Myocyte (in vitro differentiated cells): Measurements from ENCODE around the gene DUSP3. TPM values are rescaled to one million over a fixed set of nuclear protein-coding genes. Genes with fewer than 3 reads are reported as not detected.
A peak's percentile ranks its signal among the peaks of the same experiment; 100 is the strongest.
"Not testable (repeated sequence)": the region's sequence is repeated elsewhere in the genome, so short reads cannot be mapped to it uniquely, and the experiment has no call there.

Source experiments
- DNase-seq: peaks from one replicate; pipeline ENCODE4 v3.0.0-alpha.2; 2012; ENCODE audit warnings: low read depth
- total RNA-seq: library from RNA; depleted of rRNA; stranded (reverse); fragments of >200 nt; gene quantifications from 2 replicates; pipeline ENCODE4 v1.2.3, GENCODE V29; 2014

Gene DUSP3
- total RNA-seq, 1 donor from 2014 or later, result 103 TPM

DNA sequence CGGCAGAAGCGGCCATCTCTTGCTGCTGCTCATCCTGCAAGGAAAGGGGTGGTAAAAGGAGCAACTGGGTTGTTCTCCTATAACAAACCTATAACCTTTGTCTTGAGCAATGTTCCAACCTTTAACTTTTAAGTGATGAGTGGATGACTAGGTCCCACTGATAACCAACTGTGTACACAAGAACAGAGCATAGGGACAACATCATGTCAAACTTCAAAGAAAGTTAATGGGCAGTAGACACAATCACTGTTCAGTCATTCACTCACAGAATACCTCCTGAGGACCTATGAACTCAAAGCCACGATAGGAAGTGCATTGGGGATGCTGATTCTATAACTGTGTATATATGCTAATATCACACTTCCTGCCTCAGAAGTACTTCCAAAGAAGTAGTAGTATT, 23.1 kb upstream of the DUSP3 start:
- no peak for DNase-seq

DNA sequence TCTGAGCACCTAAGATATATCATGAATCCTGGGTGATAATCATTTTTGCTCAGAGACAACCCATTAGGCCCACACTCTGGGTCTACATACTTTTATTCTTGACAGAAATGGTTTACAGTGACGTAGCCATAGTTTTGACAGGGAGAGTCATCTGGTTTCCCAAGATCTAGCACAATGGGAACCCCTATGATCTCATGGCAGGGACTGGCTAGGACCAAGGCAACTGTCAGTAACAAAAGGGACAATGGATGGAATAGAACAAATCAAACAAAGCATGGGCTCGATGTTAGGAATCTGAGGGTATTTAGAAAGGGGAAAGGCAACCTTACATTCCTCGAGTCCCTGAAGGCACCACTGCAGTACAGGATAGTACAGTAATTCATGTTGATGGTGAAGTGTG, 22.0 kb upstream of the DUSP3 start:
- no peak for DNase-seq

DNA sequence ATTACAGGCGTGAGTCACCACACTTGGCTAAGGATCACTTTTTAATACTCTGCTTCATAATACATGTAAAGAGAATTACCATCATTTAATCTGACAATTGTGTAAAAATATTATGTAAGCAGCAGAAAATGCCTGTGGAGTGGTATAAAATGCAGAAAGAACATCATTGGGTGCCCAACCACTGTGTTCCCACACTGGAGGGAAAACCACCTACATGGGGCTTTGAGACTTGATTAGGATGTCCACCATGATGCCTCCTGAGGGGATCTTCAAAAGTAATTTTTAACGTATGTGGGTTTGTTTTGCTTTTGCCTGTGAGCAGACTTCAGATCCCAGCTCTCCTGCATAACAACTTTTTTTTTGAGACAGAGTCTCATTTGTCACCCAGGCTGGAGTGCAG, 20.3 kb upstream of the DUSP3 start:
- DNase-seq, result no peak

DNA sequence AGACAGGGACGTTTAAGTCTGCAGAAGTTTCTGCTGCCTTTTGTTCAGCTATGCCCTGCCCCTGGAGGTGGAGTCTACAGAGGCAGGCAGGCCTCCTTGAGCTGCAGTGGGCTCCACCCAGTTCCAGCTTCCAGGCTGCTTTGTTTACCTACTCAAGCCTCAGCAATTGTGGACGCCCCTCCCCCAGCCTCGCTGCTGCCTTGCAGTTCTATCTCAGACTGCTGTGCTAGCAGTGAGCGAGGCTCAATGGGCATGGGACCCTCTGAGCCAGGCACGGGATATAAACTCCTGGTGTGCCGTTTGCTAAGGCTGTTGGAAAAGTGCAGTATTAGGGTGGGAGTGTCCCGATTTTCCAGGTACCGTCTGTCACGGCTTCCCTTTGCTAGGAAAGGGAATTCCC, 19.2 kb upstream of the DUSP3 start:
- DNase-seq, result not testable (repeated sequence)

DNA sequence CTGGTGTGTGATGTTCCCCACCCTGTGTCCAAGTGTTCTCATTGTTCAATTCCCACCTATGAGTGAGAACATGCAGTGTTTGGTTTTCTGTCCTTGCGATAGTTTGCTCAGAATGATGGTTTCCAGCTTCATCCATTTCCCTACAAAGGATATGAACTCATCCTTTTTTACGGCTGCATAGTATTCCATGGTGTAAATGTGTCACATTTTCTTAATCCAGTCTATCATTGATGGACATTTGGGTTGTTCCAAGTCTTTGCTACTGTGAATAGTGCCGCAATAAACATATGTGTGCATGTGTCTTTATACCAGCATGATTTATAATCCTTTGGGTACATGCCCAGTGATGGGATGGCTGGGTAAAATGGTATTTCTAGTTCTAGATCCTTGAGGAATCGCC, 13.9 kb upstream of the DUSP3 start:
- not testable (repeated sequence) for DNase-seq

DNA sequence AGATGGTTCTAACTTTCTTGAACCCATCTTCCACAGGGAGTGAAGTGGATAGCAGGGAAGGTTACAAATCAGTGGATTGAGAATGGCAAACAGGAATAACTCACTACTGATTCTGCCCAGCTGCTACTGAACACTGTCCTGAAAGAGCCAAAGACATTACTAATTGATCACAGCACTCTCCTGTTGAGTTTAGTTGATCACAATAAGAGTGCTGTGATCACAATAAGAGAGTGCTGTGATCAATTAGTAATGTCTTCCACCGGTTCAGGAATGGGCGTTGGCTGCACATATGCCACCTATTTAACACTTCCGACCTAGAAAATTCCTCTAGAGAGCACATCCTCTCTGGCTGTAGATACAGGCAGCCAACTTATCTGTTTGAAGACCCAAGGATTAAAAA, 12.8 kb upstream of the DUSP3 start:
- DNase-seq, result peak; percentile 31

DNA sequence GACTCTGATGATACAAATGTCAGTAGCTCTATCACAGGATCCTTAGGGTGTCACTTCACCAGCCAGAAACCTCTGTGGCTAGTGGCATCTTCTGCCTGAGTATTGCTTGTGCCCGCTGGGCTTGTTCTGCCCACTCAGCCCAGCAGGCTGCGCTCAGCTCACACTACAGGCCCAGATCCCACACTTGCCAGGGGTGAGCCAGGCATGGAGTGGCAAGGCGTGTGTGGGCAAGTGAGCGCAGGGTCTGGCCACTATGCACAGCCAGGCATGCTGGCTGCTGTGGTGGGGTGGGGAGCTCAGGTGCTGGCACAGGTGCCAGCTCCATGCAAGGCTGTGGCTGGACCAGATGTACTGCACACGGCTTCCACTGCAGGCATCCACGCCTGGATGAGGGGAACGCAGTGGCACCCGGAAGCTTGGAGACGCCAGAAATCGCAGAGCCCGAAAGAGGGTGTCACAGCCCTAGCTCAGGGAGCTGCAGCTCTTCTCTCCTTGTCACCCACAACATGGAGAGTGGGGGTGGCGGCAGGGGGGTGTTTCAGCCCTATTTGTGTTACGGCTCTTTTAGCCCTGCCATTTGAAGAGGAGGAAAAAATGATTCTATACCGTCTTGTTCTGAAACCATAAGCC, 11.6 kb upstream of the DUSP3 start:
- no peak for DNase-seq

DNA sequence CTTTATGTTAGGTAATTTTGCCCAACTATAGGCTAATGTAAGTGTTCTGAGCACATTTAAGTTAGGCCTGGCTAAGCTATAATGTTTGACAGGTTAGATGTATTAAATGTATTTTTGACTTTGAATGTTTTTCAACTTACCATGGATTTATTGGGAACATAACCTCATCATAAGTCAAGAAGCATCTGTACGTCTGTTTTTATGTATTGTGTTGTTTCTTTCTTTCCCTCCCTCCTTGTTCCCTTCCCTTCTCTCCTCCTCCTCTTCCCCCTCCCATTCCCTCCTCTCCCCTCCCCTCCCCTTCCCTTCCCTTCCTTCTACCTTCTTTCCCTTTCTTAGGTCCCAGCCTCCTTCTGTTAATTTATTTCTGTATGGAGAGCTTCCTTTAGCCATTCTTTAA, 10.7 kb upstream of the DUSP3 start:
- DNase-seq, result no peak

DNA sequence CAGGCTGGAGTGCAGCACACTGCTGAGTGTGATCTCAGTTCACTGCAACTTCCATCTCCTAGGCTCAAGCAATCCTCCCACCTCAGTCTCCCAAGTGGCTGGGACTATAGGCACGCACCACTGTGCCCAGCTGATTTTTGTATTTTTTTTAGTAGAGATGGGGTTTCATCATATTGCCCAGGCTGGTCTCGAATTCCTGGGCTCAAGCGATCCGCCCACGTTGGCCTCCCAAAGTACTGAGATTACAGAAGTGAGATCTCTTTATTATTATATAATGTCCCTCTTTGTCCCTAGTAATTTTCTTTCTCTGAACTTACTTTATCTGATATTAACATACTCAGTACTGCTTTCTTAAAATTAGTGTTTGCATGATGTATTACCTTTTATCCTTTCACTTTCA, 9.8 kb upstream of the DUSP3 start:
- no peak for DNase-seq

DNA sequence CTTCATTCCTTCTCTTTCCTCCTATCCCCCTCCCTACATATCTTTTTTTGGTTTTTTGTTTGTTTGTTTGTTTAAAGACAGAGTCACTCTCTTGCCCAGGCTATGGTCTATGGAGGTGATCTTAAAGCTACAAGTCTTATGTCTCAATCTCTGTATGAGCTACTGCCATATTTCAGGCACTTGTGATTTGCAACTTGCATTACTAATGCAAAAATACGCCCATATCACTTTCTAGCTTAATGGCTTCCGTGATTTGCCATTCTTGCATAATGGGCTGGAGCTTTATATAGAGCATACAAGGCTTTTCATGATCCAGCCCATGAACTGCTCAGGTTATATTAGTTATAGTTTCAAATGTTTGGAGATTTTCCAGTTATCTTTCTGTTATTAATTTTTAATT, 9.0 kb upstream of the DUSP3 start:
- no peak for DNase-seq

DNA sequence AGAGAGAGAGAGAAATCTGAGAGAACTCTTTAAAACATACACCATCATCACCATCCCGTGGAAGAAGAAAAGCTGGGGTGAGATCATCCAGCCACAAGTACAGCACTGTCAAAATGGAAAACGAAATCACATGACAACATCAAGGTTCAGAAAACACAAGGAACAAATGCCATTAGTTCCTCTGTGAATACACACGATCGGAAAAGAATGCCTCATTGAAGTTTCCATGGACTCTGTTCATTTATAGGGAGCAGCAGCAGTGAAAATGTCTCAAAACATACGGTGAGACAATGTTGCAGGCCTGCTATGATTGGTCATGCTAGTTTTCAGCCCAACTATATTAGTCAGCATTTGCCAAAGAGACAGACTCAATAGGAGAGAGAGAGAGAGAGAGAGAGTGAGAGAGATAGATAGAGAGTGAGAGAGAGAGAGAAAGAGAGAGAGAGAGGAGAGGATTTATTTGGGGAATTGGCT, 5.9 kb upstream of the DUSP3 start:
- no peak for DNase-seq

DNA sequence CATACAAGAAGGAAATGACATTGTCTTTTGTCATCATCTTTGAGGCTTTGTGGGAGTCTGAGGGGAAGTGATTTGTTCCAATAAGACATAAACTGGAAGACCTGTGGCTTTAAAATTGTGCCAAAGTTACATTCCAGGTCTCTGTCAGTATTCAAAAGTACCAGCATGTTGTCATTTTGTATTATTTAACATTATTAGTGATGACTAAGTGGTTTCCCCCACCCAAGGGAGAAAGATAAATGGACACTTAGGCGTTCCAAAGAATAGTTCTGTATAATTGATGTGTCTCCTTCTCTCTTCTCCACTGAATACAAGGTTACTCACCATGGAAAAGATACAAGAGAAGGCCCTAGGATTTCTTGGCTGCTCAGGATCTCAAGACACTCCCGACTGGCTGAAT, 5.3 kb upstream of the DUSP3 start:
- DNase-seq, result no peak

DNA sequence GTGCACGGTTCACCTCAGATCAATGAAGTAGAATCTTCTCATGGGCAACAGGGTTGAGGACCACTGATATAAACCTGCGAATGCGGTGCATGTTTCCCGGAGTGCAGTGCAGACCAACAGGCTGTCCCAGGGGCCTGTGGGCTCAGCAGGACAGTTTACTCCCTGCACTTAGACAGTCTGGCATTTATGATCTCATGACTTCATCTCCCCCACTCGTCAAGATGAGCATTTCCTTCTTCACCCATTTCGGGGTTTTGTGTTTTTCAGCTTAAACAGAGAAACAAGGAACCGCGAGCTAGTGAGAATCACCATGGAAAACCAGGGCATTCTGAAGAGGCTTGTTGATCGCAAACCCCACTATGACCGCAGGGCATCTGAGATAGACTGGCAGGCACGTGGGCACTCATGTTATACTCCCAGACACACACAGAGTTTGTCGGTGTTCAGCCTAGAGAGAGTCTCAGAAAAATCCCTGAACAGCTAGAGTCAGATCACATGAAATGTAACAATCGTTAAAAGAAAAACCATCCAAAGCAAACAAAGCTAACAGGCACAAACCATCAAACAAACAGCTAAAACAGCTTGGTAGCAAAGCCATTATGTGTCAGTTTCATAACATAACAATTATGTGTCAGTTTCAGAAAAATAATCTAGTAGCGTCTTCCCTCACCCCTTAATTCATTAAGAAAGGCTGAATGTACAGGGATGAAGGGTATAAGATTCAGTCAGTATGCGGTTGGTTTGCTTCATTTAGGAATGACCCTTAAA, 4.3 kb upstream of the DUSP3 start:
- no peak for DNase-seq

DNA sequence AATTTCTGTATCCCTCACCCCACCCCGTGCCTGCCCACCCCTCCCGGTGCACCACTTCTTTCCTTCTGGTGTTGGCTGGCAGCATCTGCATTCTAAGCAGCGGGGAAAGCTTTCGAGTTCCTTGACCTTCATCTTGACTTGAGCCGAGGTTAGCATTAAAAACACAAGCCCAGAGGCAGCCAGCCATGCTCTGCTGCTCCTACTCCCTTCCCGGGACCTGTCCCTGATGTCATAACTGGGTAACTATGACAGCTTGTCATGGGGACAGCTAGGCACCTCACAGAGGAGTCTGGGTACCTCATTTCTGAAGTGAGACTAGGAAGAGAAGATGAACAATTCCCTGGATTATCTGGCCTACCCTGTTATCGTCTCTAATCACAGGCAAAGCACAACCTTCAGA, 1.4 kb upstream of the DUSP3 start, which contains the start of gene CFAP97D1:
Gene CFAP97D1, plus strand, starts transcription at position 301 of the 400 bp plus-strand sequence. Its CDS starts 28 bp downstream, at position 329.
- DNase-seq, result no peak

DNA sequence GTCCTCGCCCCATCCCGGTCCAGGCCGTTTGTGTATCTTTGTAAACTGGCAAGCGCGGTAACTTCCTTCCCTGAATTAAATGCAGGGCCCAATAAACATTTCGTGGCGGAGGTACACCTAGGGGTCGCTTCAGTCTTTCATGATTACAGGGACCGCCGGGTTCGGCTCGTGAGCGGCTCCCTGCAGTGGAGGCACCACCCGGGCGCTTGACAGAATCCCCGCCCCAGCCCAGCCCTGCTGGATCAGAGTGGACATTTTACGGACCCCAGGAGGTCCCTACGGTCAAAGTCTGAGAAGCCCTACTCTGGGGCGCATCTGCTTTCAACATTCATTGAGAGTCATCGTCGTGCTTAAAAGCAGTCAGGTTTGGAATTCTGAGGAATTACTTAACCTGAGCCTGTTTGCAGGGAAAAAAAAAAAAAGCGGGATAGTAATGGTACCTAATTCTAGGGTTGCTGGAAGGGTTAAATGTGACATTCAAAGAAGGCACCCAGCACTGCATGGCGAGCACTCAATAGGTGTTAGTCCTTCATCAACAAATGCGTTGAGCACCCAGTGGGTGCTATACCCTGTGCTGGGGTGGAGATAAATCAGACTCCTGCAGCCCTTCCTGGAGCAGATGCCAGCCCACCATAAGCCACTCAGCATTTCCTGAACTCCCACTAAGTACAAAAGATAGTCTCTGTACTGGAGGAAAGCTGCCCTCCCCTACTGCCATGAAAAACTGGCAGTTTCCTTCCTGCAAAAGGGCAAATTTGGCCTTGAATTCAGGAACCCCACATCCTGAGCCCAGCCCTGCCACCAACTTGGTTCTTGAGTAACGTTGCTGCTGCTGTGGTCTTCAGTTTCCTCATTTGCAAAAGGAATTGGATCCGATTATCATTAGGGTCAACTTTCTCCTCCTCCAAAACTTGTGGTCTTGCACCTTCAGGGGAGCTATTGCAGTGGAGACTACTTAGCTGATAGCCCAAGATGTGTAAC, 658 bp upstream of the DUSP3 start:
- DNase-seq, result no peak

DNA sequence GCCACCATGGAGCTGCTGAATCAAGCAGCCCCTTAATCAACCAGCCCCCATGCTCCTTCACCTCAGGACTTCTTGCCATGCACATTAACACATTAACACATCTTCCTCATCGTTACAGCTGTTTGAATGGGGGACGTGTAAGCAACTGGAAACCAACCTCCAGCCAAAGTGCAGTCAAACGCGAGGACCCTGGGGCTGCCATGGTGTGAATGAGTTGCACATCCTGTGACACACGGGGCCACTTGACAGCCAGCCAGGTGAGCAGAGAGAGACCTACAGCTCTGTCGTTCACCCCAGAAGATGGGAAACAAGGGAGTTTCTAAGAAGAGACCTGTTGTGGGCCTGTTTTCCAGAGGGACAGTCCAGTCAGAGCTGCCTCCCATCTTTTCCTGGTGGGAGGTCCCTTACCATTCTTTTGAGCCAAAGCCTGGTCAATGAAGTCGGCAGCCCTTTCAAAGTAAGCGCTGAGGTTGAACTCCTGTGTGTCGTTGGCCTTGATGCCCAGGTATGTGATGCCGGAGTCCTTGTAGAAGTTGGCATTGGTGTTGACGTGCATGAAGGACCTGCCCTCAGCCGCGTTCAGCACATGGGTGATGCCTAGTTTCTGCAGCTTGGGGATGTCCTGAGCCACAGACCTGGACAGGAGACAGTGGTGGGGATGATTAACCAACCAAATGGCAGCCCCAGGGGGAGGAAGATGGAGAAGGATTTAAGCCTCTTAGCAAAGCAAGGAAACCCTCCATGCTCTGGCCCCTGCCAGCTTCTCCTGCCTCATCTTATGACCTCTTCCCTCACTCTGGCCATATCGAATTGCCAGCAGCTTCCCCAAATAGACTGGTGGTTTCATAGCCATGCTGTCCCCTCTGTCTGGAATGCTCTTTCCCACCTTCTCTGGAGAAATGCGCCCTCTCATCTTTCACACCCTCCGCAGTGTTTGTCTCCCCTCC, 4.2 kb downstream of the DUSP3 start:
- DNase-seq, result peak; percentile 73

DNA sequence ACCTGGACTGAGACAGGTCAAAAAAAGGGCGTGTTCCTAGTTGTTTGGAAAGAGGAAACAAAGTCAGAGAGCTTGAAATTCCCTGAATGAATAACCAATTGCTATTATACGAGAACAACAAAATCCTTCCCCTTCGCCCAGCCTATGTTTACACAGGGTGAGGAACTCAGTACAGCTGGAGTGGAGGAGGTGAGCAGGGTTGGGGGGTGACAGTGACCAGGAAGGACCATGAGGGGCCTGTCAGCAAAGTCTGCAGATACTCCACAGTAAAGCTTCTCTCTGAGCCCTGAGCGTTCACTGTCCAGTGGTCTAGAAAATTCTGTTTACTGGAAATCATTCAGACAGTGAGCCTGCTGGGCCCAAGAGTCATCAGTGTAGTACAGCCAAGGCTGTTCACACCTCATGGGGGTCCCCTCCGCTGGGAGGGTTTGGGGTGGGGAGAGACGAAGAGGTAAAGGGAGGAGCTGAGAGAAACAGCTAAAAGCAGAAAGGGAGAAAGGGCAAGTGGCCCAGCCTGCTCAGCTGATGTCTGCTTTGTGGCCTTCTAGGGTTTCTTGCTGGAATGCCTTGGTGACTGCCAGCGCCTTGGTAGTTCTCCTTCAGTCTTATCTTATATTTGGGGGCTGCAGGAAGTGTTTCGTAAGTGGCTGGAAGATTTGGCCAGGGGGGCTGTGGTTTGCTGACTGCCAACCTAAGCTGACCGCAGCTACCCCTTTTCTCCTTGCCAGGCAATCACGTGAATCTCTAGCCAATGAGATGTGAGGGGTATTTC, 5.7 kb downstream of the DUSP3 start:
- DNase-seq, result no peak

DNA sequence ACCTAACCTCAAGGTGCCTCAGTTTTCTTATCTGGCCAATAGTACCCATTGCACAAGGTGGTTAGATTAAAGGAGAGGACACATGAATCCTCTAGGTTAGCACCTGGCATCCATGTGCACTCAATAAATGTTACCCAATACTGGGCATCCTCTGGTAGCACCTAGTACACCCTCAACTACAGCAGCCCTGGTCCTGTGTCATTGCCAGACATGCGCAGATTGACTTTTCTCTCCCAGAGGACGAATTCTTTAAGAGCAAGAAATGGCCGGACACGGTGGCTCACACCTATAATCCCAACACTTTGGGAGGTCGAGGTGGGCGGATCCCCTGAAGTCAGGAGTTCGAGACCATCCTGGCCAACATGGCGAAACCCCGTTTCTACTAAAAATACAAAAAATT, 7.3 kb downstream of the DUSP3 start:
- DNase-seq, result no peak

DNA sequence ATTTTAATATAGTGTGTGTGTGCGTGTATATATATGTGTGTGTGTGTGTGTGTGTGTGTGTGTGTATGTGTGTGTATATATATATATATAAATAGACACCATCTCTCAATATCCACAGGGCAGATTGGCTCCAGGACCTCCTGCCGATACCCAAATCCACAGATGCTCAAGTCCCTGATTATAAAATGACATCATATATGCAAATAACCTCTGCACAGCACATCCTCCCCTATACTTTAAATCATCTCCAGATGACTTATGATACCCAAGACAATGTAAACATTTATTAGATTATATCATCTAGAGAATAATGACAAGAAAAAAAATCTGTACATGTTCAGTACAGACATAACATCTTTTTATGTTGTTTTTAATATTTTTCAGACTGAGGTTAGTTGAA, 7.8 kb downstream of the DUSP3 start:
- DNase-seq, result no peak

DNA sequence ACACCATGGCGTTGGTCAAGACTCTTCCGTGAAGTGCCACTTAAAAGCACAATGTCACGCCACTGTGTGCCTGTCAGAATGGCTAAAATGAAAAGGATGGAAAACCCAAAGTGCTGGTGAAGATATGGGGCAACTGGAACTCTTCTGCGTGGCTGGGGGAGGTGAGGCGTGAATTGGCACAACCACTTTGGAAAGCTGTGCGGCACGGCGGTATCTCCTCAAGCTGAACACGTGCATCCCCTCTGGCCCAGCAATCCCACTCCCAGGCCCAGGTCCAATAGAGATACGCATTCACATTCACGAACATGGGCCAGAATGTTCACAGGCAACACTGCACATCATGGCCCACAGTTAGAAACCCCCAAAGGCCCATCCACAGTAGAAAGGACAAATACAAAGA, 8.9 kb downstream of the DUSP3 start:
- DNase-seq, result no peak
